D721Med (cell line): ENCODE measurements around the gene TSPAN9.
"Not testable (repeated sequence)": the region's sequence is repeated elsewhere in the genome, so short reads cannot be mapped to it uniquely, and the experiment has no call there.

Source experiments
- DNase-seq: peaks from one replicate; pipeline ENCODE4 v3.0.0; 2011; ENCODE audit warnings: low spot score; ENCODE audit not compliant: insufficient read length
- FAIRE-seq: peaks from 2 replicates; lab custom pipeline; 2011; peaks lifted over from hg19 to GRCh38; lab: Jason Lieb, UNC
- TF ChIP-seq, protein P1 (sequence below): IDR thresholded peaks from 2 replicates; pipeline ENCODE4 v1.5.1; 2012; ENCODE audit warnings: mild to moderate bottlenecking, control low read depth; ENCODE audit not compliant: insufficient read depth; ENCODE audit errors: missing control alignments

Gene TSPAN9

GRCh38 chr12:3054374-3054773, 22.8 kb upstream of the TSPAN9 start:
- TF ChIP-seq, protein P1, sequence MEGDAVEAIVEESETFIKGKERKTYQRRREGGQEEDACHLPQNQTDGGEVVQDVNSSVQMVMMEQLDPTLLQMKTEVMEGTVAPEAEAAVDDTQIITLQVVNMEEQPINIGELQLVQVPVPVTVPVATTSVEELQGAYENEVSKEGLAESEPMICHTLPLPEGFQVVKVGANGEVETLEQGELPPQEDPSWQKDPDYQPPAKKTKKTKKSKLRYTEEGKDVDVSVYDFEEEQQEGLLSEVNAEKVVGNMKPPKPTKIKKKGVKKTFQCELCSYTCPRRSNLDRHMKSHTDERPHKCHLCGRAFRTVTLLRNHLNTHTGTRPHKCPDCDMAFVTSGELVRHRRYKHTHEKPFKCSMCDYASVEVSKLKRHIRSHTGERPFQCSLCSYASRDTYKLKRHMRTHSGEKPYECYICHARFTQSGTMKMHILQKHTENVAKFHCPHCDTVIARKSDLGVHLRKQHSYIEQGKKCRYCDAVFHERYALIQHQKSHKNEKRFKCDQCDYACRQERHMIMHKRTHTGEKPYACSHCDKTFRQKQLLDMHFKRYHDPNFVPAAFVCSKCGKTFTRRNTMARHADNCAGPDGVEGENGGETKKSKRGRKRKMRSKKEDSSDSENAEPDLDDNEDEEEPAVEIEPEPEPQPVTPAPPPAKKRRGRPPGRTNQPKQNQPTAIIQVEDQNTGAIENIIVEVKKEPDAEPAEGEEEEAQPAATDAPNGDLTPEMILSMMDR, result no peak
- no peak for DNase-seq
- FAIRE-seq, result no peak

DNA sequence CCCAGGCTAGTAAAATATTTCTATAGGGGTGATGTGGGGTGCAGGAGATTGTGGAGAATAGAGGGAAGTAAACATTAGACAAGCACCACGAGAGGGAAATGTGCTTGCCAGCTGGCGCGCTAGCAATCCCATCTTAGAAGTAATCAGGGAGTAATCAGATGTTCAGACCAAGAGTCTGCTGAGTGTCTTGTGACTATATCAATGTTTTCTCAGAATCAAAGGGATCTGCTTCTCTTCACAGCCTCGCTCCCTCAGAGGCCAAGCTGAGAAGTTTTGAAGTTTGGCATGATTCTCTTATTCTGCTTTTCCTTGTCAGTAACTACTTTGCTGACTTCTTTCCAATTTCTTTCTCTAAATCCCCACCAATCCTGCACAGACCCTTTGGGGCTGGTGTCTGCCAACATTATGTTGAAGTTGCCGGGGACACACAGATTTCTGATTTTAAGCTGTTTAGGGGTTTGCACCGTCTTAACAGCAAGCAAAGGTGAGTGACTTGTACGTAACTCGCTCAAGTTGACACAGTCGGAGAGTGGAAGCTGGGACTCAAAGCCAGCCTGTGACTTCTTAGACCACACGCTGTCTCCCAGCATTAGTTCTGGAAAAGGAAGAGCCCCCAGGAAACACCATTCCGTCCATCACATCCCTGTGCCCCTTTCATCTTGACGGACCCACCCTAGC, 22.0 kb upstream of the TSPAN9 start:
- FAIRE-seq, result no peak
- DNase-seq, result no peak
- TF ChIP-seq, protein P1, result no peak

GRCh38 chr12:3055704-3056467, 21.3 kb upstream of the TSPAN9 start:
- no peak for DNase-seq
- TF ChIP-seq, protein P1, result no peak
- FAIRE-seq, result no peak

DNA sequence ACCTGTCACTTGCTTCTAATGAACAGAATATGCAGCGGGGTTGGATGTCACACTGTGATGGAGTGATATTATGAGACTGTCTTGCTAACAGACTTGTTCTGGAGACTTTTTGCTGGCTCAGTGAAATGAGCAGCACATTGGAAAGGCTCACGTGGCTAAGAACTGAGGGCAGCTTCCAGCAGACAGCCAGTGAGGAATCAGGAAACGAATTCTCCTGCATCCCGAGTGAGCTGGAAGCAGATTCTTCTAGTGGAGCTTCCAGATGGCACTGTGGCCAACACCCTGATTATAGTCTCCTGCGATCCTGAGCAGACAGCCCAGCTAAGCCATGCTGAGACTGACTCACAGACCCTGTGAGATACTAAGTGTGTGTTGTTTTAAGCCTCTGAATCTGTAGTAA, 16.1 kb upstream of the TSPAN9 start:
- TF ChIP-seq, protein P1, result no peak
- DNase-seq (no peak), FAIRE-seq (no peak)

DNA sequence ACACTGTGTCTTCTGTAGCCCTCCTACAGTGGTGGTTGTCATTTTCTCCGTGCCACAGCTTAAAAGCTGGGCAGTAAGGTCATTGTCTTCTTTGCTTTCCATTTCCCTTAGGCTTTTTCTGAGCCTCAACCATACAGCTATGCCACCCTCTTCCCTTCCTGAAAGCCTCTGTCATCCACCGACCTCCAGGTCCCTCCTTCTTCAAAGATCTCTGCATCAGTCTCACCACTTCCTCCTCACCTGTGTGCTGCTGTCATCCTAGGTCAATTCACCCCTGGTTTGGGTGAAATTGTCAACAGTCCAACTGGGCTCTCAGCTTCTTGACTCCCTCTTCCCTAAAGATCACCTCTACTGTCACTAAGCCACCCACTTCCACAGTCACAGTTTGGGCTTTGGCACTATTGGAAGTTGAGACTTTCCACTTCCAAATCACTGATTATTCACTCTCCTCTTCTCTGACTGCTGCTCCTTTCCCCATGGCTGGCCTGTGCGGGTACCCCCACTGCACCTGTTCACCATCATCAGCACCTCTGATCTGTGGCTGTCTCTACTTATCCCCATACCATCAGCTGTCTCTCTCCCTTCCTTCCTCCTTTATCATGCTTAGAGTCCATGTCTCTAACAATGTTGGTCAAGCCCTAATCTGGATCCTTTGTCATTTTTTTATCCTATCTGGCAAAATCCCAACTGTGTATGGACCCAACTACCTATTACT, 15.5 kb upstream of the TSPAN9 start:
- FAIRE-seq, result no peak
- no peak for DNase-seq
- TF ChIP-seq, protein P1, result no peak

- no peak for DNase-seq
- FAIRE-seq, result no peak
- TF ChIP-seq, protein P1, result no peak
Measured at GRCh38 chr12:3065300-3065699, 11.9 kb upstream of the TSPAN9 start.

DNA sequence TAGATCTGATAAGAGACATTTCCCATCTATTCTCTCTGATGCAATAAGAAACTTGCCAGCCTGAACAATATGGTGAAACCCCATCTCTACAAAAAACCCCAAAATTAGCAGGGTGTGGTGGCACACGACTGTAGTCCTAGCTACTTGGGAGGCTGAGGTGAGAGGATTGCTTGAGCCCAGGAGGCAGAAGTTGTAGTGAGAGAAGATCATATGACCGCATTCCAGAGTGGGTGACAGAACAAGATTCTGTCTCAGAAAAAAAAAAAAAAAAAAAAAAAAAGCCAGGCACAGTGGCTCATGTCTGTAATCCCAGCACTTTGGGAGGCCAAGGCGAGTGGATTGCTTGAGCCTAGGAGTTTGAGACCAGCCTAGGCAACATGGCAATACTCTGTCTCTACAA, 11.3 kb upstream of the TSPAN9 start:
- DNase-seq, FAIRE-seq: not testable (repeated sequence)
